ENCODE data around the gene FCMR.
"Not testable (repeated sequence)": the region's sequence is repeated elsewhere in the genome, so short reads cannot be mapped to it uniquely, and the experiment has no call there.

FCMR gene

GRCh38 chr1:206853696-206854095, 68.0 kb downstream of the FCMR start:
- H3K27me3 ChIP-seq (ENCODE audit: insufficient read depth, low read length), result peaks cover 52% of the 10 kb centered on the region
- H3K36me3 ChIP-seq (ENCODE audit: insufficient read depth, low read length); H3K4me3 ChIP-seq (ENCODE audit: low read depth, low read length); H2AFZ ChIP-seq (ENCODE audit: low read length, unreplicated experiment); H3K79me2 ChIP-seq (ENCODE audit: control insufficient read depth, insufficient read depth, low read length, unreplicated experiment); H3K4me1 ChIP-seq (ENCODE audit: control insufficient read depth, insufficient read depth, low read length, unreplicated experiment); H3K27ac ChIP-seq (ENCODE audit: low read depth, low read length): not testable (repeated sequence)
